ENCODE results near the gene ZNF385C. TPM values are rescaled to one million over a fixed set of nuclear protein-coding genes. Genes with fewer than 3 reads are reported as not detected.

Gene ZNF385C
- total RNA-seq, 1 experiment from 2014 or later = 1.7 TPM

DNA sequence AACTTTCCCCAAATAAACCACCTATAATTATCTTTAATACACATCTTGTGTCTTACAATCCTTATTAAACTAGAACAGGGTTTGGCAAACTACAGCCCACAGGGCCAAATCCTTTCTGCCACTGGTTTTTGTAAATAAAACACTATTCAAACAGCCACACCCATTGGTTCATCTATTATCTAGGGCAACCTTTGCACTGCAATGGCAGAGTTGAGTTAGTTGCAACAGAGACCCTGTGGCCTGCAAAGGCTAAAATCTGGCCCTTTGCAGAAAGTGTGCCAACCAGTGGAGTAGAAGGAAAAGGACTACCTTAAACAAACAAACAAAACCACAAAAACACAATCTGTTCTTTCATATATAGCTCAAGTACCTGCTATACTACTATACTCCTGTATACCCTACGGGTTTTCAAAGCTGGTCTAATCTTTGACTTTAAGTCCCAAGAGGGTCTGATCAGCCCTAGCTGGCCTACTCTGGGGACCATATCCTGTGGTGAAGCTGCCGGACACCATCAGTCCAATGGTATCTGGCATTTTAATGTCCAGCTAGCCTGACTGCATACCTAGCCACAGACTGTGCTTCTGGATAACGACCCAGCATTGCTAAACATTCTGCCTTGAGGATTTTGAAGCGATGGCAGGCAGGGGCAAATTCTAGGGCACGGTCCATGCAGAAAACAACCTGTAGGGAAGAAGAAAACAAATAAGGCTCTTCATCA lies 108.4 kb downstream of the ZNF385C start:
- no peaks in the 10 kb centered on the region for H3K9me2 ChIP-seq (ENCODE audit: insufficient read depth)
- ChIA-PET CTCF (interaction anchor here (0.7 kb wide), 1 partner anchor 23 kb away, joined by 5 read pairs; no protein-coding TSS in a partner anchor), POLR2A (ENCODE audit: unreplicated experiment) (interaction anchor here (0.6 to 0.7 kb wide), 2 partner anchors 28 to 154 kb away, joined by 3 to 5 read pairs; partner anchors contain the start of gene NT5C3B)
- H3K27ac ChIP-seq = peak overlapping the region; percentile 32; the same call in 1 of the 2 replicates
- no peaks in the 10 kb centered on the region for H3K27me3 ChIP-seq (ENCODE audit: insufficient read depth, low read depth)
- DNase-seq = peak in 1 of 2 experiments; percentile 91
- peaks cover 34% of the 10 kb centered on the region for H3K4me1 ChIP-seq (replicated peaks; ENCODE audit: insufficient read depth)
- H4K20me1 ChIP-seq (ENCODE audit: insufficient read depth) = peaks cover 67% of the 10 kb centered on the region
- peak overlapping the region; percentile 39 for H3K4me2 ChIP-seq
- H3K9me3 ChIP-seq (ENCODE audit: insufficient read depth, low read depth) = no peaks in the 10 kb centered on the region
- BruUV-seq (replicated peaks) = no TSS peak
- peaks cover 46% of the 10 kb centered on the region for H3F3A ChIP-seq (ENCODE audit: insufficient read depth, low read depth)
- no peaks in the 10 kb centered on the region for H3K79me2 ChIP-seq (ENCODE audit: low read depth)
- intact Hi-C loops (cut with micrococcal nuclease; ENCODE audit: unreplicated experiment) = no loop called here
- H3K36me3 ChIP-seq (ENCODE audit: low read depth) = peaks cover 44% of the 10 kb centered on the region
- TF ChIP-seq, protein P1, sequence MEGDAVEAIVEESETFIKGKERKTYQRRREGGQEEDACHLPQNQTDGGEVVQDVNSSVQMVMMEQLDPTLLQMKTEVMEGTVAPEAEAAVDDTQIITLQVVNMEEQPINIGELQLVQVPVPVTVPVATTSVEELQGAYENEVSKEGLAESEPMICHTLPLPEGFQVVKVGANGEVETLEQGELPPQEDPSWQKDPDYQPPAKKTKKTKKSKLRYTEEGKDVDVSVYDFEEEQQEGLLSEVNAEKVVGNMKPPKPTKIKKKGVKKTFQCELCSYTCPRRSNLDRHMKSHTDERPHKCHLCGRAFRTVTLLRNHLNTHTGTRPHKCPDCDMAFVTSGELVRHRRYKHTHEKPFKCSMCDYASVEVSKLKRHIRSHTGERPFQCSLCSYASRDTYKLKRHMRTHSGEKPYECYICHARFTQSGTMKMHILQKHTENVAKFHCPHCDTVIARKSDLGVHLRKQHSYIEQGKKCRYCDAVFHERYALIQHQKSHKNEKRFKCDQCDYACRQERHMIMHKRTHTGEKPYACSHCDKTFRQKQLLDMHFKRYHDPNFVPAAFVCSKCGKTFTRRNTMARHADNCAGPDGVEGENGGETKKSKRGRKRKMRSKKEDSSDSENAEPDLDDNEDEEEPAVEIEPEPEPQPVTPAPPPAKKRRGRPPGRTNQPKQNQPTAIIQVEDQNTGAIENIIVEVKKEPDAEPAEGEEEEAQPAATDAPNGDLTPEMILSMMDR (conservative IDR thresholded peaks at IDR 0.05) = 0 out of 2 replicates have a peak, but pooled peaks have one; percentile 12
- no peak for TF ChIP-seq EZH2 (IDR thresholded peaks at IDR 0.05; ENCODE audit: low read depth)
- no peak overlapping the region; the same call in 1 of the 2 replicates for H3K4me3 ChIP-seq
- no peak overlapping the region for H2AFZ ChIP-seq

DNA sequence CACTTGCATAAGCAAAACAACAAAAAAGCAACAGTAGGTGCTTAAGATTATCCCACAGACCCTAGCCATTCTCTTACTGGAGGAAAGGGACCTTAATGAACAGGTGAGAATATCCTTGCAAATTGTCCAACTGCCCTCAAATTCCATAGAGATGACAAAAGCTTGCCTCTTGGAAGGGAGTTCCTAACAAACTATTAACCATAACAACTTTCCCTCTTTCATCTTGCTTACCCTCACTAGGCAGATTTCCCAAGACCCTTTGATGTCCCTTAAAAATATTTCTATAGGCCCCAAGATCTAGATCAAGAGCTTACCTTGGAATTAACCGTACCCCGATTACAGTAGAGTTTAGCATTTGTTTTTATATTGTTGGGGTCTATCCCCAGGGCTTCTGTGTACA lies 109.9 kb downstream of the ZNF385C start:
- no peak for DNase-seq
- no peaks in the 10 kb centered on the region for H3K27me3 ChIP-seq (ENCODE audit: insufficient read depth, low read depth)
- H3K4me2 ChIP-seq = no peak overlapping the region
- no peaks in the 10 kb centered on the region for H3K9me3 ChIP-seq (ENCODE audit: insufficient read depth, low read depth)
- CTCF ChIA-PET = no interaction called here
- no peaks in the 10 kb centered on the region for H3K9me2 ChIP-seq (ENCODE audit: insufficient read depth)
- H3K36me3 ChIP-seq (ENCODE audit: low read depth) = peaks cover 54% of the 10 kb centered on the region
- intact Hi-C loops (cut with micrococcal nuclease; ENCODE audit: unreplicated experiment) = no loop called here
- H2AFZ ChIP-seq = no peak overlapping the region
- H3K4me3 ChIP-seq = no peak overlapping the region
- peaks cover 34% of the 10 kb centered on the region for H3K4me1 ChIP-seq (replicated peaks; ENCODE audit: insufficient read depth)
- H3K79me2 ChIP-seq (ENCODE audit: low read depth) = no peaks in the 10 kb centered on the region
- H4K20me1 ChIP-seq (ENCODE audit: insufficient read depth) = peaks cover 67% of the 10 kb centered on the region
- H3F3A ChIP-seq (ENCODE audit: insufficient read depth, low read depth) = peaks cover 45% of the 10 kb centered on the region
- POLR2A ChIA-PET (ENCODE audit: unreplicated experiment) = interaction anchor here (0.7 kb wide), 1 partner anchor 99 kb away, joined by 9 read pairs; no protein-coding TSS in a partner anchor
- BruUV-seq (replicated peaks) = no TSS peak
- no peak for TF ChIP-seq EZH2 (IDR thresholded peaks at IDR 0.05; ENCODE audit: low read depth)
- TF ChIP-seq, protein P1 (conservative IDR thresholded peaks at IDR 0.05) = no peak
- H3K27ac ChIP-seq = no peak overlapping the region

DNA sequence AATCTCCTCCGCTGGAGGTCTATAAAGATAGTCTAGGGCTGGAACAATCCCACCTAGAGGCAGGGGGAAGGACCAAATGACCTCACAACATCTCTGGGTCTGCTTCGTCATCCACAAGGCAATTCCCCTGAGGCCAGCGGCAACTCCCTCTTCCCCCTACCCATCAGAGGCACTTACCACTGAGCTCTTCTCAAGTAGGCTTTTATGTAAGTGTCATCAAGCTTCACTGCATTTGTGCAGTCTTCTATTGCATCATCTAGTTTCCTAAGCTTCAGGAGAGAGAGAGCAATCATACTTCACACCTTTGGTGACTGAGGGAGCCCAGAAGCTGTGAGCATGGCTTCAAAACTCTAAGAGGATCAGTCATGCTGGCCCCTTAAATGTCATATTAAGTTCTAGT lies 110.6 kb downstream of the ZNF385C start:
- Histone ChIP-seq H3K79me2 (ENCODE audit: low read depth) (no peaks in the 10 kb centered on the region), H3K4me3 (no peak overlapping the region), H3K4me1 (replicated peaks; ENCODE audit: insufficient read depth) (peaks cover 34% of the 10 kb centered on the region), H3K4me2 (no peak overlapping the region), H4K20me1 (ENCODE audit: insufficient read depth) (peaks cover 64% of the 10 kb centered on the region), H3F3A (ENCODE audit: insufficient read depth, low read depth) (peaks cover 45% of the 10 kb centered on the region), H3K9me3 (ENCODE audit: insufficient read depth, low read depth) (no peaks in the 10 kb centered on the region), H3K9me2 (ENCODE audit: insufficient read depth) (no peaks in the 10 kb centered on the region), H3K36me3 (ENCODE audit: low read depth) (peaks cover 56% of the 10 kb centered on the region), H3K27me3 (ENCODE audit: insufficient read depth, low read depth) (no peaks in the 10 kb centered on the region), H3K27ac (no peak overlapping the region), H2AFZ (no peak overlapping the region)
- no TSS peak for BruUV-seq (replicated peaks)
- intact Hi-C loops (cut with micrococcal nuclease; ENCODE audit: unreplicated experiment) = no loop called here
- ChIA-PET CTCF (no interaction called here), POLR2A (ENCODE audit: unreplicated experiment) (no interaction called here)
- DNase-seq = no peak
- TF ChIP-seq EZH2 (IDR thresholded peaks at IDR 0.05; ENCODE audit: low read depth) = no peak
- TF ChIP-seq, protein P1 (conservative IDR thresholded peaks at IDR 0.05) = no peak

Data from PC-9 (cell line).